ENCODE data around the gene PHTF1. TPM values are rescaled to one million over a fixed set of nuclear protein-coding genes. Genes with fewer than 3 reads are reported as not detected.
A peak's percentile ranks its signal among the peaks of the same experiment; 100 is the strongest.

The PHTF1 gene
- total and polyA plus RNA-seq, 8 donors: 3.9 to 48.2 (median 15.5) TPM

GRCh38 chr1:113804421-113805255, 45.4 kb upstream of the PHTF1 start:
- TF ChIP-seq CTCF (IDR thresholded peaks at IDR 0.05): no peak
- TF ChIP-seq EP300 (IDR thresholded peaks at IDR 0.05): no peak
- TF ChIP-seq POLR2AphosphoS5 (IDR thresholded peaks at IDR 0.05): no peak
- no peak for TF ChIP-seq POLR2A (IDR thresholded peaks at IDR 0.05)
- DNase-seq: peak in 1 of 2 donors; percentile 53
- H3K4me1 ChIP-seq: peaks cover 39 to 93% (median 65%) of the 10 kb centered on the region in 4 donors
- H3K4me3 ChIP-seq: no peak overlapping the region
- peak overlapping the region in 2 of 5 donors; percentile 17 to 33 for H3K27ac ChIP-seq
- peaks cover 0 to 3% (median 0%) of the 10 kb centered on the region in 4 donors for H3K36me3 ChIP-seq
- intact Hi-C loops (cut with DNase I; ENCODE audit: low total_unique reads): no loop called here
- H3K9me3 ChIP-seq: no peaks in the 10 kb centered on the region
- no peaks in the 10 kb centered on the region for H3K27me3 ChIP-seq
- WGBS, 5 donors: 62 to 71% (median 65%) methylated on average over 8 of the region's 8 CpGs

GRCh38 chr1:113802367-113803007, 43.2 kb upstream of the PHTF1 start:
- no peak overlapping the region for H3K27ac ChIP-seq
- peaks cover 3 to 8% (median 4%) of the 10 kb centered on the region in 4 donors for H3K36me3 ChIP-seq
- intact Hi-C loops (cut with DNase I; ENCODE audit: low total_unique reads): no loop called here
- H3K4me1 ChIP-seq: peaks cover 28 to 87% (median 56%) of the 10 kb centered on the region in 4 donors
- no peaks in the 10 kb centered on the region for H3K9me3 ChIP-seq
- no peak for TF ChIP-seq POLR2A (IDR thresholded peaks at IDR 0.05)
- H3K4me3 ChIP-seq: no peak overlapping the region
- 88 to 98% (median 94%) methylated on average over 3 of the region's 3 CpGs for WGBS, 5 donors
- no peaks in the 10 kb centered on the region for H3K27me3 ChIP-seq
- no peak for DNase-seq

- WGBS, 5 donors: 74 to 85% (median 80%) methylated on average over 3 of the region's 3 CpGs
- TF ChIP-seq CTCF (IDR thresholded peaks at IDR 0.05): no peak
- TF ChIP-seq POLR2A (IDR thresholded peaks at IDR 0.05): no peak
- no peak for TF ChIP-seq EP300 (IDR thresholded peaks at IDR 0.05)
- no peak for TF ChIP-seq POLR2AphosphoS5 (IDR thresholded peaks at IDR 0.05)
- intact Hi-C loops (cut with DNase I; ENCODE audit: low total_unique reads): no loop called here
- Histone ChIP-seq H3K4me3 (no peak overlapping the region), H3K4me1 (peaks cover 23 to 73% (median 47%) of the 10 kb centered on the region in 4 donors), H3K27me3 (no peaks in the 10 kb centered on the region), H3K36me3 (peaks cover 10 to 24% (median 21%) of the 10 kb centered on the region in 4 donors), H3K27ac (no peak overlapping the region), H3K9me3 (no peaks in the 10 kb centered on the region)
- DNase-seq: no peak
Observed at GRCh38 chr1:113800487-113800886, 41.2 kb upstream of the PHTF1 start.

GRCh38 chr1:113797472-113797871, 38.2 kb upstream of the PHTF1 start:
- H3K36me3 ChIP-seq: peaks cover 10 to 34% (median 26%) of the 10 kb centered on the region in 4 donors
- TF ChIP-seq CTCF (IDR thresholded peaks at IDR 0.05) (no peak), POLR2AphosphoS5 (IDR thresholded peaks at IDR 0.05) (no peak), EP300 (IDR thresholded peaks at IDR 0.05) (no peak), POLR2A (IDR thresholded peaks at IDR 0.05) (no peak)
- DNase-seq: no peak
- H3K9me3 ChIP-seq: no peaks in the 10 kb centered on the region
- no peak overlapping the region for H3K4me3 ChIP-seq
- peaks cover 7 to 65% (median 39%) of the 10 kb centered on the region in 4 donors for H3K4me1 ChIP-seq
- intact Hi-C loops (cut with DNase I; ENCODE audit: low total_unique reads): no loop called here
- no peaks in the 10 kb centered on the region for H3K27me3 ChIP-seq
- no peak overlapping the region for H3K27ac ChIP-seq
- WGBS, 5 donors: 90 to 91% (median 90%) methylated on average over 4 of the region's 4 CpGs

Data from stomach (tissue), 9 donors.